Uterus (tissue), 4 donors: ENCODE measurements around the gene DAB2. TPM values are rescaled to one million over a fixed set of nuclear protein-coding genes. Genes with fewer than 3 reads are reported as not detected.

Experiments
- DNase-seq, 2 donors: peaks; one replicate each; pipeline ENCODE4 v3.0.0-alpha.2; 2019 to 2020
- H3K27ac ChIP-seq, 2 donors: fragments of 200-600 bp; sonication (generic); 1 replicate in 1 of 2; 2 replicates in 1 of 2; pipeline ENCODE4 v1.5.1; 2016 to 2018
- H3K27me3 ChIP-seq, 2 donors: fragments of 200-600 bp; sonication (generic); one replicate each; pipeline ENCODE4 v1.5.1; 2018 to 2019; ENCODE audit warnings: control low read depth in 1 of 2
- H3K36me3 ChIP-seq, 2 donors: fragments of 200-600 bp; sonication (generic); one replicate each; pipeline ENCODE4 v1.5.1; 2019; ENCODE audit warnings: control low read depth in 1 of 2
- H3K4me1 ChIP-seq, 2 donors: fragments of 200-600 bp; sonication (generic); one replicate each; pipeline ENCODE4 v1.5.1; 2018 to 2019; ENCODE audit warnings: control low read depth in 1 of 2
- H3K4me3 ChIP-seq, 2 donors: fragments of 200-600 bp; sonication (generic); 1 replicate in 1 of 2; 2 replicates in 1 of 2; pipeline ENCODE4 v1.5.1; 2018 to 2019; ENCODE audit warnings: mild to moderate bottlenecking in 1 of 2
- H3K9me3 ChIP-seq, 2 donors: fragments of 200-600 bp; sonication (generic); one replicate each; pipeline ENCODE4 v1.5.1; 2019; ENCODE audit warnings: control low read depth in 1 of 2
- CTCF ChIP-seq, 4 experiments: fragments of 200-600 bp in 2 of 4; fragments of 450-650 bp in 2 of 4; sonication (generic) in 2 of 4; IDR thresholded peaks; one replicate each; pipeline ENCODE4 v1.5.1; 2016 to 2019; ENCODE audit warnings: antibody characterized with exemption in 4 of 4, mild to moderate bottlenecking in 2 of 4, moderate library complexity in 1 of 4
- POLR2A ChIP-seq, 2 donors: fragments of 450-650 bp; IDR thresholded peaks; one replicate each; pipeline ENCODE4 v1.6.1; 2016; ENCODE audit warnings: antibody characterized with exemption in 2 of 2, mild to moderate bottlenecking in 1 of 2, moderate library complexity in 1 of 2
- intact Hi-C: fragments of 100-400 bp; cut with DNase I; formaldehyde crosslinking; loops from one replicate; pipeline ENCODE4 v1.15.1; 2023; ENCODE audit warnings: low total_unique reads
- total RNA-seq, 4 donors: library from RNA; depleted of rRNA in 3 of 4; stranded (reverse); fragments of >200 nt in 3 of 4; gene quantifications; one replicate each; pipeline versions ENCODE4 v1.1.0 to v1.2.4, GENCODE V29; 2014 to 2023
- donor health status: DM: yes; HTN: yes; CAD: no.

DAB2 gene
- total RNA-seq, 4 donors from 2014 or later, result 23.1 to 80.1 (median 56.7) TPM

- intact Hi-C loops, result no loop called here
- TF ChIP-seq CTCF (IDR thresholded peaks at IDR 0.05) (no peak), POLR2A (IDR thresholded peaks at IDR 0.05) (no peak)
- Histone ChIP-seq H3K27ac (no peak overlapping the region), H3K4me3 (no peak overlapping the region), H3K9me3 (no peaks in the 10 kb centered on the region), H3K36me3 (no peaks in the 10 kb centered on the region), H3K27me3 (no peaks in the 10 kb centered on the region), H3K4me1 (no peaks in the 10 kb centered on the region)
- no peak for DNase-seq
Observed at GRCh38 chr5:39464088-39464487, 39.3 kb upstream of the DAB2 start.

- no peak overlapping the region for H3K27ac ChIP-seq
- TF ChIP-seq POLR2A (IDR thresholded peaks at IDR 0.05), result no peak
- no peak for TF ChIP-seq CTCF (IDR thresholded peaks at IDR 0.05)
- no peaks in the 10 kb centered on the region for H3K27me3 ChIP-seq
- H3K4me3 ChIP-seq, result no peak overlapping the region
- no peak for DNase-seq
- intact Hi-C loops, result no loop called here
- no peaks in the 10 kb centered on the region for H3K4me1 ChIP-seq
- no peaks in the 10 kb centered on the region for H3K9me3 ChIP-seq
- H3K36me3 ChIP-seq, result no peaks in the 10 kb centered on the region
Observed at GRCh38 chr5:39462211-39462610, 37.4 kb upstream of the DAB2 start.

- Histone ChIP-seq H3K4me1 (no peaks in the 10 kb centered on the region), H3K9me3 (no peaks in the 10 kb centered on the region), H3K27me3 (no peaks in the 10 kb centered on the region), H3K4me3 (no peak overlapping the region), H3K27ac (no peak overlapping the region), H3K36me3 (no peaks in the 10 kb centered on the region)
- DNase-seq, result no peak
- TF ChIP-seq CTCF (IDR thresholded peaks at IDR 0.05), result no peak
- TF ChIP-seq POLR2A (IDR thresholded peaks at IDR 0.05), result no peak
- intact Hi-C loops, result no loop called here
Observed at GRCh38 chr5:39461007-39461682, 36.4 kb upstream of the DAB2 start.

GRCh38 chr5:39459907-39460306 is 35.1 kb upstream of the DAB2 start:
- Histone ChIP-seq H3K9me3 (no peaks in the 10 kb centered on the region), H3K27ac (no peak overlapping the region), H3K4me1 (no peaks in the 10 kb centered on the region), H3K36me3 (no peaks in the 10 kb centered on the region), H3K4me3 (no peak overlapping the region), H3K27me3 (no peaks in the 10 kb centered on the region)
- TF ChIP-seq POLR2A (IDR thresholded peaks at IDR 0.05), result no peak
- TF ChIP-seq CTCF (IDR thresholded peaks at IDR 0.05), result no peak
- intact Hi-C loops, result no loop called here
- DNase-seq, result no peak

GRCh38 chr5:39459071-39459470 is 34.3 kb upstream of the DAB2 start:
- no peak for TF ChIP-seq POLR2A (IDR thresholded peaks at IDR 0.05)
- no peak for TF ChIP-seq CTCF (IDR thresholded peaks at IDR 0.05)
- no peak overlapping the region for H3K27ac ChIP-seq
- H3K4me3 ChIP-seq, result no peak overlapping the region
- intact Hi-C loops, result no loop called here
- H3K27me3 ChIP-seq, result no peaks in the 10 kb centered on the region
- no peaks in the 10 kb centered on the region for H3K36me3 ChIP-seq
- no peaks in the 10 kb centered on the region for H3K9me3 ChIP-seq
- H3K4me1 ChIP-seq, result no peaks in the 10 kb centered on the region
- no peak for DNase-seq
